ENCODE data around the gene MAST4.

DNA sequence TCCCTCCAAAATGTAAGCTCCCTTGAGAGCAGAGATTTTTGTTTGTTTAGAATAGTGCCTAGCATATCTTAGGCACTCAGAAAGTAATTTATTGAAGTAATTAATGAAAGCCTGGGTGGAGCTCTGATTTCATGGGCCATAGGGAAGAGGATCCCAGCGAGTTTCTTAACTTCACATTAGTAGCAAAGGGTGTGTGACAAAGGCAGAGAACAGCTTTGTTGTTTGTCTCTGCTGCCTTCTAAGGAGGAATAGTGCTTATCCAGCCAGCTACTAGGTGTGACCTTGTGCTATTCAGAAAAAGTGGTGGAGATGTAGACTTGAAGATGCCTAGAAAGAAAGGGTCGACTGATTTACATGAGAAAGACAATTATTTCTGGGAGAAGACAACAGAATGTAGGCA is 451.4 kb downstream of the MAST4 start:
- TF ChIP-seq, protein P1, sequence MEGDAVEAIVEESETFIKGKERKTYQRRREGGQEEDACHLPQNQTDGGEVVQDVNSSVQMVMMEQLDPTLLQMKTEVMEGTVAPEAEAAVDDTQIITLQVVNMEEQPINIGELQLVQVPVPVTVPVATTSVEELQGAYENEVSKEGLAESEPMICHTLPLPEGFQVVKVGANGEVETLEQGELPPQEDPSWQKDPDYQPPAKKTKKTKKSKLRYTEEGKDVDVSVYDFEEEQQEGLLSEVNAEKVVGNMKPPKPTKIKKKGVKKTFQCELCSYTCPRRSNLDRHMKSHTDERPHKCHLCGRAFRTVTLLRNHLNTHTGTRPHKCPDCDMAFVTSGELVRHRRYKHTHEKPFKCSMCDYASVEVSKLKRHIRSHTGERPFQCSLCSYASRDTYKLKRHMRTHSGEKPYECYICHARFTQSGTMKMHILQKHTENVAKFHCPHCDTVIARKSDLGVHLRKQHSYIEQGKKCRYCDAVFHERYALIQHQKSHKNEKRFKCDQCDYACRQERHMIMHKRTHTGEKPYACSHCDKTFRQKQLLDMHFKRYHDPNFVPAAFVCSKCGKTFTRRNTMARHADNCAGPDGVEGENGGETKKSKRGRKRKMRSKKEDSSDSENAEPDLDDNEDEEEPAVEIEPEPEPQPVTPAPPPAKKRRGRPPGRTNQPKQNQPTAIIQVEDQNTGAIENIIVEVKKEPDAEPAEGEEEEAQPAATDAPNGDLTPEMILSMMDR (IDR thresholded peaks at IDR 0.05) = no peak
- TF ChIP-seq RAD21 (conservative IDR thresholded peaks at IDR 0.05 in 1 of 2, IDR thresholded peaks at IDR 0.05 in 1 of 2) = no peak
- TF ChIP-seq, protein P2, sequence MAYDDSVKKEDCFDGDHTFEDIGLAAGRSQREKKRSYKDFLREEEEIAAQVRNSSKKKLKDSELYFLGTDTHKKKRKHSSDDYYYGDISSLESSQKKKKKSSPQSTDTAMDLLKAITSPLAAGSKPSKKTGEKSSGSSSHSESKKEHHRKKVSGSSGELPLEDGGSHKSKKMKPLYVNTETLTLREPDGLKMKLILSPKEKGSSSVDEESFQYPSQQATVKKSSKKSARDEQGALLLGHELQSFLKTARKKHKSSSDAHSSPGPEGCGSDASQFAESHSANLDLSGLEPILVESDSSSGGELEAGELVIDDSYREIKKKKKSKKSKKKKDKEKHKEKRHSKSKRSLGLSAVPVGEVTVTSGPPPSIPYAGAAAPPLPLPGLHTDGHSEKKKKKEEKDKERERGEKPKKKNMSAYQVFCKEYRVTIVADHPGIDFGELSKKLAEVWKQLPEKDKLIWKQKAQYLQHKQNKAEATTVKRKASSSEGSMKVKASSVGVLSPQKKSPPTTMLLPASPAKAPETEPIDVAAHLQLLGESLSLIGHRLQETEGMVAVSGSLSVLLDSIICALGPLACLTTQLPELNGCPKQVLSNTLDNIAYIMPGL (CRISPR knock-in tag; IDR thresholded peaks at IDR 0.05; ENCODE audit: borderline replicate concordance) = no peak
- TF ChIP-seq POLR2A (IDR thresholded peaks at IDR 0.05; ENCODE audit: low read length) = no peak
- no peak for TF ChIP-seq CHD2 (IDR thresholded peaks at IDR 0.05; ENCODE audit: low read length, partially characterized antibody)

Data from A549 (cell line).